GM18519 (cell line): ENCODE measurements around the gene FOXE3.
"Not testable (repeated sequence)": the region's sequence is repeated elsewhere in the genome, so short reads cannot be mapped to it uniquely, and the experiment has no call there.

Source experiments
- ATAC-seq: cut with Tn5 transposase; IDR thresholded peaks from one replicate; pipeline ENCODE4 v1.9.1; 2021; ENCODE audit warnings: mild to moderate bottlenecking, moderate library complexity; ENCODE audit not compliant: unreplicated experiment, low FRiP score

Gene FOXE3

GRCh38 chr1:47444562-47445465 is 28.7 kb downstream of the FOXE3 start:
- ATAC-seq: no peak

GRCh38 chr1:47445823-47446550 is 29.9 kb downstream of the FOXE3 start:
- ATAC-seq: no peak

DNA sequence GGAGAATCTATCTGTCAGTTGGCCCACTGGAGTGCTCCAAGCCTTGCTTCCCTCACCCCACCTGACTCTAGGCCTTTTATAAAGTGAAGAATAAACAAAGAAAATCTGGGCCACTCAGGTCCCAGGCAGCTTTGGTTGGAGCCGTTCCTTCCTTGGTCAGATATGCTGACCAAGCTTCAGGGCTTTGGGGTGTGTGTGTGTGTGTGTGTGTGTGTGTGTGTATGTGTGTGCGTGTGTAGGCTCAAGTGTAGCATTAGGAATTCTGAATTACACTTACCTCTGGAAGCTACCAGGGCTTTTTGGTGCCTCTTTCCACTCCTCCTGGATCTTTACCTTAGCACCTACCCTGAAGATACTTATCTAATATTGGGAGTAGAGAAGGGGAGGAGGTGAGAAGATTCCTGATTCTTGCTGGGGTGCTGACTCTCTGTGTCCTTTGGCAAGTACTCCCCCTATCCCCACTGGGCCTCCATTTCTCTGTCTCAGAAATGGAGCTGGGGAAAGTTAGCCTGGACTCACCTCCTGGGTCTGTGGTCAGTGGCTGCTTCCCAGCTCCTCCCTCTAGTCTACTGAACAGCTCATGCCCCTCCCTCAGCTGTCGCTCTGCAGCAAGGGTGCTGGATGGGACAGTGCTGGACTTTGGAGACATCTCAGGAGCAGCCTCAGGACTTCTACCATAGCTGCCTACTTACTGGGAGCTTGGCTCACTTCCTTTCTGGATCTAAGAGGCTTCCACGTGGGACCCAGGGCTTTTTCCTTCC is 32.6 kb downstream of the FOXE3 start:
- ATAC-seq: no peak

GRCh38 chr1:47449822-47450552 is 33.9 kb downstream of the FOXE3 start:
- ATAC-seq: no peak

DNA sequence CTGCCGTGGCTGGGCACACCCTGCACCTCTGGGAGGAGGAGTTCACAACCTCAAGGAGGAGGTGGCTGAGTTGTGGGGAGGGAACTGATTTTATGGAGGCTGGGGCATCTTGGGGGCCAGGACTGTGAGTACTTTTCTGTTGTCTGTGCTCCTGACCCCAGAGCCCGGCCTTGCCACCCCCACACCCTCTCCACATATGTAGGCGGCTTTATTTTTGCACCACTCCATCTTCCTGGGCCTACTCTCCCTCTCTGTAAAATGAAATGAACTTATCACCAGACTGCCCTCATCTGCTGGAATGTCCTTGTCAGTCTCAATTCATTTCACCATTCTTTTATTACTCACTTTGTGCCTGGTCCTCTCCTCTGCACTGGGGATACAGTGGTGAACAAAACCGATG is 34.5 kb downstream of the FOXE3 start:
- ATAC-seq: no peak

DNA sequence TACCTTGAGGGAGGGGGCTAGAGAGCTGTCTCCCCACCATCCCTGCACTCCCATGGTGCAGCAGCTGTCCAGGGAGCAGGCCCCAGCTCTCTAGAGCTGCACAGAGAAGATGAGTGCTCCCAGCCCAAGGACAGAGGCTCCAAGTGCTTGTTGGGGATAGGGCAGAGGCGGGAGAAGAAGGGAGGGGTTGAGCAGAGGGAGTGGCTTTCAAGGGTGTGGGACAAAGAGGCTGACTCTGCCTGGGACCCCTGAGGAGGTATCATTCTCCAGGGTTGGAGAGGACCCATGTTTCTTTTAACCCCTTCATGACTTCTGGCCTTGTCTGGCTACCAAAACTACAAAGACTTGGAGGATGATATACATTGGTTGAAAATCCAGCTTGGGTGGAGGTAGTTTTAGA is 36.3 kb downstream of the FOXE3 start:
- no peak for ATAC-seq

DNA sequence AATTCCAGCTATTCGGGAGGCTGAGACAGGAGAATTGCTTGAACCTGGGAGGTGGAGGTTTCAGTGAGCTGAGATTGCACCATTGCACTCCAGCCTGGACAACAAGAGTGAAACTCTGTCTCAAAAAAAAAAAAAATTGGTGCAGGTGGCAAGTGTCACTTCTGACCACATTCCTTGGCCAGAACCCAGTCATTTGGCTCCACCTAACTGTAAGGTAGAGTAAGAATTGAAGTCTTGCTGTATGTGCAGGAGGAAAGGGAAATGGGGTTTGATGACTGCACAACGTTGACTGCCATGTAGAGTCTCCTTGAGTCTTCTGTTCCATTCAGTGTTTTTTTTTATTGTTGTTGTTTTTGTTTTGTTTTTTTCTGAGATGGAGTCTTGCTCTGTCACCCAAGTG is 37.8 kb downstream of the FOXE3 start:
- not testable (repeated sequence) for ATAC-seq

- ATAC-seq: no peak
These were observed 40.2 kb downstream of the FOXE3 start for GRCh38 chr1:47456250-47456649.

- ATAC-seq: not testable (repeated sequence)
These were observed 41.5 kb downstream of the FOXE3 start for GRCh38 chr1:47457547-47457946.

DNA sequence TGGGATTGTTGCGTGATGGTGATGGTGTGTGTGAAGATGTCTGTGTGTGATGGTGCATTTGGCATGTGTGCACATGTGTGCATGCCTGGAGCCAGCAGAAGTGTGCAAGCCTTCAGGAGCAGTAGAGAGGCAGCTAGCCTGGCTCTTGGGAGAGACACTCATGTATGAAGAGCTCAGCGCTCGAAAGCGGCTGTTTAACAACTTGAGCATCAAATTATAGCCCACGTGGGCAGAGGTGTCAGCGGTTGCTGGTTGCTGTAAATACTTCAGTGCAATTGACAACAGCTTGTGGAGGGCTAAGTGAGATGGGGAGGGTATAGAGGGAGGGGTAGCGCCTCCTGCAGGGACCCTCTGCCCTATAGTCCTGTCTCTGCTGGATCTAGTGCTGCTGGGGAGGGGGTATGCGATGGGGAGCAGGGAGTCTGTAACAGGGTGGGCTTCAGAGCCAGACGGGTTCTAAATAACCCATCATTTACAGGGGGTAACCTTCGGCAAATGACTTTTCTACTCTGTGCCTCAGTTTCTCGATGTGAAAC is 43.2 kb downstream of the FOXE3 start:
- no peak for ATAC-seq

- no peak for ATAC-seq
These were observed 44.0 kb downstream of the FOXE3 start for GRCh38 chr1:47460040-47460439.

DNA sequence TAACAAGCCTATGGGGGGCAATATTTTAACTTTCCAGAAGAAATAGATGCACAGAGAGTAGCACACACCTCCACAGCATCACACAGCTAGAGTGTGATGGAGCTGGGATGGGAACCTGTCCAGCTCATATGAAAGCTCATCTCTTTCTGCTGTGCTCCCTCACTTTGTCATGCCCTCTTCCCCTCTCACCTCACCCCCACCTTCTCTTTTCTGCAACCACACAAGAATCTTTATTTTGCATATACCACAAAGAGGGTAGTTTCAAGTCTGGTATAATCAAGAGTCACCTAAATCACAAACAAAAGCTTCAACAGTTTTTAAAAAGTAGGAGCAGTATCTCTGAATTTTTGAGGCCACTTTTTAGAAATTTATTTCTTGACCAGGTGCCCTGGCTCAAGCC is 44.4 kb downstream of the FOXE3 start:
- ATAC-seq: no peak

DNA sequence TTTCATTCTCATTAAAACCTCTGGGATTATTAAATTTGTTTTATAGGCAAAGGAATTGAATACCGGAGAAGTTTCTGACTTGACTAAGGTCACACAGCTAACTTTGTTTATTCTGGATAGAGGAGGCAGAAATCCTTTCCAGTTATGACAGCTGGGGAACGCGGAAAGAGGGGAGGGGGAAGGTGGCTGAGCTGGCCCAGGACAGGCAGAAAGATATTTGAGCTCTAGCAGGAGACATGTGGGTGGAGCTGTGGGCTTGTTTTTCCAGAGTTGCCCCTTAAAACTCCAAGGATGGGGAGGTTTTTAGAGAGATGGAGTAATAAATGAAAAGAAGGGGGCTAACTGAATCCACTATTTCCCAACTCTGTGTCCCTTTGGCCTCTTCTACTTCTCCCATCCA is 49.5 kb downstream of the FOXE3 start:
- no peak for ATAC-seq
